Neural cell (in vitro differentiated cells): ENCODE measurements around the gene TRAM2.

ENCODE experiments used
- EZH2 ChIP-seq: fragments of 200-600, 300-800 bp; shearing (Covaris generic), sonication (generic); IDR thresholded peaks from 2 replicates; pipeline ENCODE4 v1.6.1; 2014; ENCODE audit warnings: antibody characterized with exemption, low read length, borderline replicate concordance, mild to moderate bottlenecking; ENCODE audit not compliant: insufficient read depth, poor library complexity, severe bottlenecking
- POLR2AphosphoS5 ChIP-seq: IDR thresholded peaks from 2 replicates; pipeline ENCODE4 v1.6.1; 2012
- TF ChIP-seq, protein P1 (sequence below): fragments of 450-650 bp; IDR thresholded peaks from 2 replicates; pipeline ENCODE4 v1.5.1; 2014; ENCODE audit warnings: antibody characterized with exemption, mild to moderate bottlenecking, moderate library complexity; ENCODE audit not compliant: poor library complexity, severe bottlenecking

DNA sequence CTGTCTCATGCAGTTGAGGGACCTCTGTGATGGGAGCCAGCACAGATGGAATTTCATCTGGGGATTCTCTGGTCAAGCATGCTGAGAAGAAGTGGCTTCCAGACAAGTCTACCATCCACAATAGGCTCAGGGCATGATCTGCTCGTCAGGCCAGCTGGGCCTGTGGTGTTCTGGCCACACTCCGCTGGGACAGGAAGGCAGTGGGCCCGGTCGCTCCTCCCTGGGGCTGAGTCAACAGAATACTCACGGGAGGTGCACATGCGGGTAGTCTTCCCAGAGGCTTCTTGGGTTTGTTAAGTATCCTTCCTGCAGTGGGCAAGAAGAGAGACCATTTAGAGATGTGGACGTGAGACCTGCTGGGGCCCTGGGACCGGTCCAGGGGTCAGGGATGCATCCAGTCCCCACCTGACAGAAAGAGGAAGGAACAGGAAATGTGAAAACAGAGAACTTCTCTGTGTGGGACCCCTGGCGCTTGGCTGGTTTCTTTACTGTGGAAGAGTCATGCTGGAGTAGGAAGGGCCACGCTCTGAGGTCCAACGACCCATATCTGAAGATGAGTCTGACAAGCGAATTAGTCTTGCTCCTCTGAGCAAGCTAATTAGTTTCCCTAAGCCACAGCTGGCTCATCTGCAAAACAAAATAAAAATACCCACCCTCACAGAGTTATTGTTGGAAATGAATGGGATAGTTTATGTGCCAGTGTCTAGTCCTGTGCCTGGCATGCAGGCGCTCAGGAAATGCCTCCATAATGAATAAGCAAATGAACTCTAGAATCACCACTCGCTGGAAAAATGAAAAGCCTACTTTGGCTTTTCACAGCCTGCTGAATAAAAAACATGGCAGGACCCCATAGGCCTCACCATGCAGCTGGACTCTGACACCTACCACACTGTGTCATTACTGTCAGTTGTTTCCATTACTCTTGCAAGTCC lies 67.3 kb downstream of the TRAM2 start:
- TF ChIP-seq POLR2AphosphoS5 = no peak
- TF ChIP-seq, protein P1, sequence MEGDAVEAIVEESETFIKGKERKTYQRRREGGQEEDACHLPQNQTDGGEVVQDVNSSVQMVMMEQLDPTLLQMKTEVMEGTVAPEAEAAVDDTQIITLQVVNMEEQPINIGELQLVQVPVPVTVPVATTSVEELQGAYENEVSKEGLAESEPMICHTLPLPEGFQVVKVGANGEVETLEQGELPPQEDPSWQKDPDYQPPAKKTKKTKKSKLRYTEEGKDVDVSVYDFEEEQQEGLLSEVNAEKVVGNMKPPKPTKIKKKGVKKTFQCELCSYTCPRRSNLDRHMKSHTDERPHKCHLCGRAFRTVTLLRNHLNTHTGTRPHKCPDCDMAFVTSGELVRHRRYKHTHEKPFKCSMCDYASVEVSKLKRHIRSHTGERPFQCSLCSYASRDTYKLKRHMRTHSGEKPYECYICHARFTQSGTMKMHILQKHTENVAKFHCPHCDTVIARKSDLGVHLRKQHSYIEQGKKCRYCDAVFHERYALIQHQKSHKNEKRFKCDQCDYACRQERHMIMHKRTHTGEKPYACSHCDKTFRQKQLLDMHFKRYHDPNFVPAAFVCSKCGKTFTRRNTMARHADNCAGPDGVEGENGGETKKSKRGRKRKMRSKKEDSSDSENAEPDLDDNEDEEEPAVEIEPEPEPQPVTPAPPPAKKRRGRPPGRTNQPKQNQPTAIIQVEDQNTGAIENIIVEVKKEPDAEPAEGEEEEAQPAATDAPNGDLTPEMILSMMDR = no peak
- TF ChIP-seq EZH2 = no peak
